ENCODE data around the gene MYBPC2.

GRCh38 chr19:50496189-50497021, 63.7 kb downstream of the MYBPC2 start:
- no peak for TF ChIP-seq CTCF (IDR thresholded peaks at IDR 0.05)
- TF ChIP-seq EZH2 (IDR thresholded peaks at IDR 0.05; ENCODE audit: borderline replicate concordance, insufficient read depth, low read depth, low read length, poor library complexity, severe bottlenecking) = no peak

Data from B cell (primary cell).